Glomerular visceral epithelial cell (primary cell): ENCODE results near the gene AOX1.
"Not testable (repeated sequence)": the region's sequence is repeated elsewhere in the genome, so short reads cannot be mapped to it uniquely, and the experiment has no call there.

Experiments used
- DNase-seq: peaks from one replicate; pipeline ENCODE4 v3.0.0-alpha.2; 2016; ENCODE audit errors: extremely low spot score

The AOX1 gene

GRCh38 chr2:200602584-200602983 lies 16.8 kb downstream of the AOX1 start:
- no peak for DNase-seq

- DNase-seq, result peak; percentile 56
Observed at GRCh38 chr2:200603972-200604371, 18.2 kb downstream of the AOX1 start.

- no peak for DNase-seq
Observed at GRCh38 chr2:200604571-200605255, 18.9 kb downstream of the AOX1 start.

GRCh38 chr2:200608341-200609027 lies 22.7 kb downstream of the AOX1 start:
- DNase-seq, result no peak

GRCh38 chr2:200609028-200609614 lies 23.3 kb downstream of the AOX1 start:
- peak; percentile 73 for DNase-seq

GRCh38 chr2:200610217-200610616 lies 24.4 kb downstream of the AOX1 start:
- DNase-seq, result not testable (repeated sequence)

- no peak for DNase-seq
Observed at GRCh38 chr2:200613692-200614091, 27.9 kb downstream of the AOX1 start.

- no peak for DNase-seq
Observed at GRCh38 chr2:200614249-200614648, 28.4 kb downstream of the AOX1 start.

GRCh38 chr2:200615247-200615646 lies 29.4 kb downstream of the AOX1 start:
- peak; percentile 85 for DNase-seq

- DNase-seq, result peak; percentile 33
Observed at GRCh38 chr2:200616193-200616592, 30.4 kb downstream of the AOX1 start.

GRCh38 chr2:200616656-200617055 lies 30.8 kb downstream of the AOX1 start:
- no peak for DNase-seq

GRCh38 chr2:200617156-200618053 lies 31.6 kb downstream of the AOX1 start:
- no peak for DNase-seq

- DNase-seq, result no peak
Observed at GRCh38 chr2:200618054-200618419, 32.2 kb downstream of the AOX1 start.

- no peak for DNase-seq
Observed at GRCh38 chr2:200618590-200619021, 32.8 kb downstream of the AOX1 start.

GRCh38 chr2:200619279-200619678 lies 33.5 kb downstream of the AOX1 start:
- no peak for DNase-seq

GRCh38 chr2:200620606-200621390 lies 35.0 kb downstream of the AOX1 start:
- DNase-seq, result no peak

GRCh38 chr2:200622106-200622505 lies 36.3 kb downstream of the AOX1 start:
- DNase-seq, result no peak

GRCh38 chr2:200624026-200624425 lies 38.2 kb downstream of the AOX1 start:
- no peak for DNase-seq

GRCh38 chr2:200624658-200625057 lies 38.8 kb downstream of the AOX1 start:
- peak; percentile 43 for DNase-seq

- no peak for DNase-seq
Observed at GRCh38 chr2:200625282-200625681, 39.5 kb downstream of the AOX1 start.

- no peak for DNase-seq
Observed at GRCh38 chr2:200625958-200626363, 40.1 kb downstream of the AOX1 start.
